GM18873 (cell line): ENCODE measurements around the gene SLC35B2.

Experiments used
- ATAC-seq: cut with Tn5 transposase; IDR thresholded peaks from one replicate; pipeline ENCODE4 v1.9.1; 2021; ENCODE audit warnings: mild to moderate bottlenecking, moderate library complexity, moderate number of reproducible peaks; ENCODE audit not compliant: unreplicated experiment, low FRiP score

Gene SLC35B2

GRCh38 chr6:44269178-44269920, 12.0 kb upstream of the SLC35B2 start:
- ATAC-seq: no peak

DNA sequence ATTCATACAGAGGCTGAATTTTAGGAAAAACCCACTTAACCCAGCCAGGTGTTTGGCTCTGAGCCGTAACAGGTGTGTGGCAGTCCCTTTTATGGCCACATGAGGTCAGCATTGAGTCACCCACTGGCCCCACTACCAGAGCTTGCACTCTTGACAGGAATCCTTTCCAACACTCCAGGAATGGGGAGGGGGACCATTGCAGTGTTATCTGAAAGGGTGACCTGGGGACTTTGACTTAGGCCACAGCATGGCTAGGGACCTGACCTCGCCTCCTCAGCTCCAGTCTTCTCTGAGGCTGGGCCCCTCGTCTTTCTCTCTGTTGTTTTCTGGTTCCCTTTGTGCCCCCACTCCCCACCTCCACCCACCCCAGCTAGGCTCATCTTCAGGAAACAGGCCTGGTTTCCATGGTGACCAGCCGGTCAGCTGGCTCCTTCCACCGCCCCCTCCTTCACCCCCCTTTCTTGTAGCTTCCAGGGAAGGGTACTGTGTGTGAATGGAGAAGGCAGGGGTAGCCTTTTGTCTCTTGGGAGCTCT, 10.8 kb upstream of the SLC35B2 start:
- ATAC-seq: no peak

GRCh38 chr6:44267252-44267651, 9.9 kb upstream of the SLC35B2 start:
- no peak for ATAC-seq

DNA sequence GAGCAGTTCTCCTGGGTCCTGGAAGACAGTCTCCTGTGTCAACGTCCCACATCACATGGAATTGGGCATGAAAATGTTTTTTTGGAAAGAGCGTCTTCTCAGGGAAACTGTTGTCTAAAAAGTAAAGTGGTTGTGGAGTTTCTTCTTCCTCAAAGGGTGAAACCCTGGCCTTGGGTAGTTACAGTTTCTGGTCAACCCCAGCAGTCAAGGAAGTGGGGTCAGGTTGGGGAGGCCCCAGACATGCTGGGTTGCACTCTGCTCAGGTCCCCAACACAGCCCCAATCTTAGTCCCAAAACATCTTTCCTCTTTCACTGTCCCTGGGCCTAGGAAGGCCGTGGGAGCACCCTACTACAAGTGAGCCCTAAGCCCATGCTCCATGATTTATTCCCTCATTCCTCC, 9.0 kb upstream of the SLC35B2 start:
- no peak for ATAC-seq

DNA sequence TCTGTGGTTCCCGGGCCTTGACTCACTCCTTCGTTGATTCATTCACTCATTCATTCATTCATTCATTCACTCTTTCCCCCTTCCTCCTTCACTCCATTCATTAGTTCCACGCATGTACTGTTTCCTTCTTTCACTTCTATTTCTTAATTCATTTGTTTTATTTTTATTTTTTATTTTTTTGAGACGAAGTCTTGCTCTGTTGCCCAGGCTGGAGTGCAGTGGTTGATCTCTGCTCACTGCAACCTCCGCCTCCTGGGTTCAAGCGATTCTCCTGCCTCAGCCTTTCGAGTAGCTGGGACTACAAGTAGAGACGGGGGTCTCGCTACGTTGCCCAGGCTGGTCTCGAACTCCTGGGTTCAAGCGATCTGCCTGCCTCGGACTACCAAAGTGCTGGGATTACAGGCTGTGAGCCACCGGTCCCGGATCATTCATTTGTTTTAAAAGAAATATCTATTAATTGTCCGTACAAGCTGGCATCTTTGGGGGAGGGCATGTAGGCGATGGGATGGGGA, 8.4 kb upstream of the SLC35B2 start:
- no peak for ATAC-seq

GRCh38 chr6:44265007-44265721, 7.8 kb upstream of the SLC35B2 start, which contains the start of gene NFKBIE:
TSS of gene NFKBIE (minus strand) at chr6:44265551. CDS start at chr6:44265346, 205 bp downstream.
- no peak for ATAC-seq

- peak; percentile 28 for ATAC-seq
Measured at GRCh38 chr6:44264154-44265006, 7.1 kb upstream of the SLC35B2 start.

- ATAC-seq: no peak
Measured at GRCh38 chr6:44263354-44264100, 6.2 kb upstream of the SLC35B2 start.

DNA sequence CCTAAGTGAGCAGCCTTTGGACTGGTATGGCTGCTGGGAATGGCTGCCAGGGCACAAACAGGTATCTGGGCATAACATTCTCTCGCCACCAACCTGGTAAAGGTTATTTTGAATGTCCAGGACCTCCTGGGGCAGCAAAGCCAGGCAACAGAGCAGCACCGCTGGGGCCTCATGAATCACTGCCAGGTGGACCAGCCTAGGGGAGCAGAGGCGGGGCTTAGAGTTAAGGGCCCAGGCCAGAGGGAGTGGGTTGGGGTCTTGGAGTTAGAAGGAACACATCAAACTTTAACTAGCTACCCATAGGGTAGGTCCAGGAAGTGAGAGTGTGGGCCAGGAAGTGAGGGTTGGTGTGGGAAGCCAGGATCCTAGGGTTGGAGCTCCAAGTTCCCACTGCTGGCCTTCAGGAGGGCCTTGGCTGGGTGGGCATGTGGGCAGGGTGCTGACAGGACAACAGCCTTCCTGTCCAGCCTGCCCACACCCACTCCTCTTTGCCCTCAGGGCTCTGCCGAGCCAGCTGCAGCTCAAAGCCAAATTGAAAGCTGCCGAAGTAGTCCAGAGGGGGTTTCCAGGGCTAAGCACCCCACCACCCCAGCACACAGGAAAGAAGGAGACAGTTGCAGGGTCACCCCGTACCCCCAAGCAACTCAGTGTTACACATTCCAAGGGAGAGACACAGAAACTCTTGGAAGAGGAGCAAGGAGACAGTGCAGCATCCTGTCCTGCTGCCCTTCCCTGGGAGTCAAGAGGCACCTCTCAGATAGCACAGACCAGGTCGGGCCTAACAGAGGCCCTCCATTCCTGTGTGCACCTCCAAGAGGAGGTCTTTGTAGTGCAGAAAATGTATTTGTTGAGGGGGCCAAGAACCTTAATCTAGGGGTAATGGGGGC, 5.4 kb upstream of the SLC35B2 start:
- ATAC-seq: no peak

DNA sequence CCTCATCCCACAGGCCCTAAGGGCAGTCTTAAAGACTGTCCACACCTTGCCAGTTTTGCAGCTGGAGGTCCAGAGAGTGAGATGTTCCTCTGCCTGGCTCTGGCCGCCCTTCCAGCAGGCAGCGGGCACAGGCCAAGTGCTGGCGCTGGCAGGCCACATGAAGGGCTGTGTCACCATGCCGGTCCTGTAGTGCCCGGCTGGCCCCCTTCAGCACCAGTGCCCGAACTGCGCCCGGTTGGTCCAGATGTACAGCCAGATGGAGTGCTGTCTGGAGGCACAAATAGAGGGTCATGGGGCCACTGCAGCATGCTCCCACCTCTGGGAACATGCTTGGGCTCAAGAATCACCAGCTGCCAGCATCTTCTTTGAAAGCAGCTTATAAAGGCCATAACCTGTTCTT, 4.3 kb upstream of the SLC35B2 start:
- ATAC-seq: no peak

DNA sequence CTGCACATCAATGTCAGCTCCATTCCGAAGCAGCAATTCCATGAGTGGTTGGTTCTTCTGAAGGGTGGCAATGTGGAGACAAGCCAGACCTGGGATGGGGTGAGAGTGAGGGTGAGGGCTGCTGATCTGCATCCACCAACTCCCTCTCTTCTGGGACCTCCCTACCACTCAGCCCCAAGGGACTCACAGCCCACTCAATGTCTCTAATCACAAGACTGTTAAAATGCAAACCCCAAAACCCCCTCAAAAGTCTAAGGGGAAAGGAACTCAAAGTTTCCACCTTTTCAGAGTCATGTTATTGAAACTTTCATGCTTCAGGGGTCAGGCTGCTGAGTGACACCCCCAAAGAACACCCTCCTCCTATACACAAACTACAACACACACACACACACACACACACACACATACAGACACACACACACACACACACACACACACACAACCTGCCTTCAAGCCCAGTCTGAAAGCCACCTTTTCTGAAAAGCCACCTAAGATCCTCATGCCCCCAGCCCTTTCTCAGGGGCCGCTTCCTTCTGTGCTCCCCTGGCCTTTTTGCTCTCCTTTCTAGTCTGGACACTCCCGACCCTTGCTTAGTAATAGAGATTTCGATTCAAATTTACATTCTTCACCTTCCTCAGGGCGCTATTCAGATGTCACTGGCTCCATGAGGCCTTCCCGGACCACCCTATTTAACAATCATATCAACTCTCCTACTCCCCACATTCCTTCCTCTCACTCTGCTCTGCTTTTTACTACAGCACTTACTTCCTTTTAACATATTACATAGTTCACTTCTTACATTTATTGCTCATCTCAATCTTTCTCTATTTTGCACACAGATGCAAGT, 3.3 kb upstream of the SLC35B2 start:
- ATAC-seq: no peak

DNA sequence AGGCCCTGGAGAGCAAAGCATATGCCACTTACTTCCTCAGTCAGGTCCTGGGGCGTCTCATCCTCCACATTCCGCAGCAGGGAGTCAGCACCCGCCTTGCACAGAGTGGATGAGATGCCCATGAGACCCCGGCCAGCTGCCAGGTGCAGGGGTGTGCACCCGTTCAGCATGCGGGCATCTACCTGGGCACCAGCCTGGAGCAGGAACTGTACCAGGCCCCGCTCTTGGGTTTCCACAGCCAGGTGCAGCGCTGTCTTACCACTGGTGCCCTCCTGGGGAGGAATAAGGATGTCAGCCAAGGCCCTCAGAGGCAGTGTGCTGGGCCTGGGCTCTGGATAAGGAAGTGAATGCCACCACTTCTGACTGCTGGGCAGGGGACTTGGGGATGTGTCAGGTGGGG, 2.7 kb upstream of the SLC35B2 start:
- no peak for ATAC-seq

DNA sequence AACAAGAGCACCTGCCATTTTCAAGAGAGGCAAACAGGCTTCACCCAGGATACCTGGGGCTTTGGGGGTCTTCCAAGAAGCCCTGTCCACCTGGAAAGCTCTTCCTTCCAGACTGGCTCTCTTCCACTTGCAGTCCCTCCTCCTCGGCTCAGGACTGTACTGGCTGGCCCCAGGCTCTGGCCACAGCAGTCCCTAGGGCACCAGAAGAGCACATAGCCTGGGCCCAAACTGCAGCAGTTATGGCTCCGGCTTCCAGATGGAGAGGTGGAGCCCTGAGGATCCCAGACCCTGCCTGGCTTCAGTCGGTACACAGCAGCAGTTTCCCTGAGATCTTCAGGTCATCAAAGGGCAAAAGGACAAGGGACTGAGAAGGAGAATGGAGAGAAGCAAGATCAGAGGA, 1.6 kb upstream of the SLC35B2 start:
- no peak for ATAC-seq

GRCh38 chr6:44258325-44258863, 1.1 kb upstream of the SLC35B2 start:
- no peak for ATAC-seq

DNA sequence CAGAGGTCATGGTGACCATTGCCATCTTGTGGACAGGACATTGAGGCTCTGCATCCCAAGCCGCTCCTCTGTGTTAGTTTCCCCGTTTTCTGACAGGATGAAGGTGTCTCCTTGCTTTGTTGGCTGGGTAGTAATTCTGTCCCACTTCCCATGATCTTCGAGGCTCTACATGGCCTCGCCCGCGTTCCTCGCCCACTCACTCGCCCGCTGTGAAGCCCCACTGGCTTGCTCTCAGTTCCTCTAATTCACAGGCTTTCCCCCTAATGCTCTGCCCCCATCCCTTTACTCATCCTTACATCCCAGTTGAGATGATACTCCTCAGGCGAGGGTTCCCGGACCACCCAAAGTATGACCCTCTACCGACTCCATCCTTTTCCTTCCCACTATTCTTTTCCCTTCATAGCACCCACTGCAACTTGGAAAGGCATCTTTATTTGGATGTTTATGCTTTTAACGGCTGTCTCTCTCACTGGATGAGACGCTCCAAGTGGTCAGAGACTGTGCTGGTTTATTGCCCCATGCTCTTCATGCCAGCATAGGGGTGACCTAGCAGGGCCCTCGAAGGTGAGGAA, 511 bp upstream of the SLC35B2 start:
- ATAC-seq: no peak

GRCh38 chr6:44256775-44257024, 628 bp downstream of the SLC35B2 start:
- ATAC-seq: no peak

DNA sequence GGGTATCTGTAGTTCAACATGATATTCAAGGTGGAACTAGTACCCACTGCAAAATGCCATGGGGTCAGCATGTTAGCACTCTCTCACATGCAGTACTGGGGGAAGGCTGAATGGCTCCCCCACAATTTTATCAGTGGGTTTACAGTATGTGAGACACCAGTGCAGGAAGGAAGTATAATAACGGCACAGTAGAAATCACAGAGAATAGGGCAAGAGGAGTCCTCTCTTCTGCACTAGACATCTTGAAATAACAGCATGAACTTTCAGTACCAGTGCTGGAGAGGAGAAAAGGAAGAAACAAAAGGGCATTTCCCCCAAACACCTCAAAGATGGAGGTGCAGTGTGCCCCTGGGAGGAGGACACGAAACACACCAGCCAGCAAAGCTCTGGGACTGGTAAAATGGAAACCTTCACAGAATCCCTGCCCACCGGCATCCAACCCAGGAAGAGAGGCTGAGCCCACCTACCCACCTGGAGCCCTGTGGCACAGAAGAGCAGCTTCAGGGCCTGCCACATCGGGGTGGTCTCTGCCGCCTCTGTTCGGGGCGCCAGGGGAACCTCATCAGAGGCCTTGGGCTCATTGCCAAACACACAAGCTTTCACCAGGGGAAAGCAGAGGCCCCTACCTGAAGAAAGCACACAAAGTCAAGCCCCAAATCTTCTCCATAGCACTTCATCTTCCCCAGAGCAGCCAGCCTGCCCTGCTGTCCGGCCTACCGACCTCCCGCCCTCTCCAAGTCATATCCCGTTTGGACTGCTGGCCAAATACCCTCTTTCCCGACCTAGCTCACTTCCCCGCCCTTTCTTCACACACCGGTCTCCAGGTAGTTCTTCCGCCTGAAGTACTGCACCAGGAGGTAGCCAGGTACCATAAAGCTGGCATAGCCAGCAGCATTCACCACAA, 1.2 kb downstream of the SLC35B2 start:
- ATAC-seq: no peak
